SKM-1 treated with dmso at 0.1 percent for 144 hours (cell line): ENCODE data around the gene LRFN2.

Experiments used
- DNase-seq: peaks from one replicate; lab custom pipeline; 2025; ENCODE audit not compliant: unreplicated experiment; lab: John Stamatoyannopoulos, UW

LRFN2 gene

DNA sequence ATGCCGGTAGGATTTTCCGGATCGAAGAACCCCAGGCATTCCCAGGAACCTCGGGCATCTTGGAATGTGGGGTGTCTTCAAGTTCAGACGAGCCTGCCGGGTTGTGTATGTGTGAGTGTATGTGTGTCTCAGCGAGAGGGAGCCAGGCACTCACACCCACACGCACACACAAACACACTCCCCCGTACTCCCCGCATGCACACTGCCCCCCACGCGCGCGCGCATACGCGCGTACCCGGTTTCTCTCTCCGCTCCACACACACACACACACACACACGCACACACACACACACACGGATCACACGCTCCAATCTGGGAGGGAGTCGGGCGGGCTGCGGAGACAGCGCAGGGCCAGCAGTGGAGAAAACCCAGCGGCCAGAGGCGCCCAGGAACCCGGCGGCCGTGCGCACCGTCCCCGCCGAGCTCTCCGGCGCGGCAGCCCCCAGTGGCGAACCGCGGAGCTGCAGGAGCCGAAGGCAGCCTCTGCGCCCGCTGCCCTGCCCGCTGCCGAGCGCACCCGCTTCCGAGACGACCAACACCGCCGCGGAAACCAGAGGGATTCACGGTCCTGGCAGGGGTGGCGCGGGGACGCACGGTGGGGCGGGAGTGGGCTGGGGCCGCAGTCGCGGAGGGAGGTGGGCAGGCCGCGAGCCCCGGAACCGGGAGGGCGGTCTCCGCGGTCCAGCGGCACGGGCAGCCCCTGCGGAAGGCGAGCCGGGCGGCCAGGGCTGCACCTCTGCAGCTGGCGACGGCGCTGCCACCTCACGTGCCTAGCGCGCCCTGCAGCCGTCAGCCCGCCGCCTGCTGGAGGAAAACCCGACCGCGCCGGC is at the start of gene LRFN2:
LRFN2 (minus strand) TSS at position 125 of the 830 bp plus-strand sequence.
- DNase-seq = peak; percentile 71

GRCh38 chr6:40634429-40634828 is 47.3 kb upstream of the LRFN2 start:
- no peak for DNase-seq

- no peak for DNase-seq
Observed at GRCh38 chr6:40631744-40632143, 44.6 kb upstream of the LRFN2 start.

DNA sequence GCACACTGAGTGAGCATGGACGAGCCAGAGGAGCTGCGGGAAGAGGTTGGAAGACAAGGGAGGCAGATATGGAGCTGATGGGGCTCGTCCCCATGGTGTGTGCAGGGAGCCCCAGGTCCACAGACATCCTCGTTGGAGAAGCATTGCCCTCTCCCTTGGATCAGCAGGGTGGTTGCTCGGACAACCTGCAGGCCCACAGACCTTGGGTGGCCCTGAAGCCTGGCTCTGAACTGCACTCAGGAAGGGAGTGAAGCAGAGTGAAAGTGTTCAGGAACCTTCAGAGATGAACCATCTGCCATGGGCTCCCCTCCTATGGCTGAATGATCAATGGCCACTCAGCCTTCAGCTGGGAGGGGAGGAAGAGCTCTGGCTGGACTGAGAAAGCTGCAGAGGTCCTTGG is 43.3 kb upstream of the LRFN2 start:
- DNase-seq = no peak

- DNase-seq = no peak
Observed at GRCh38 chr6:40630051-40630450, 42.9 kb upstream of the LRFN2 start.

DNA sequence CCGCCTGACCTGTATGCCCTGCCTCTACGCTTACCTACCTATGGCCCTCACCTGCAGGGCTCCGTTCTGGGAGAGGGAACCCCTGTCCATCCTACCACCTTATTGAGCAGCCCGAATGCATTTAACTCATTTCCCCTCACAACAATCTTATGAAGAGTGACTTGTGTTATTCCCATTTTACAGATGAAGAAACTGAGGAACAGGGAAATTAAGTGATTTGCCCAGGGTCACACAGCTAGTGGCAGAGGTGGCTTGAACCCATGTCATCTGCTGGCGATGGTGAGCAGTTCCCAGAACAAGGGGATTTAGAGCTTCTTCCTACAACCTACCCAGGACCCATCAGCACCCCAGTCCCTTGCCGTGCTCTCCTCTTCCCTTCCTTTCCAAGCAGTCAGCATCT is 42.3 kb upstream of the LRFN2 start:
- DNase-seq = no peak

GRCh38 chr6:40627316-40627715 is 40.2 kb upstream of the LRFN2 start:
- DNase-seq = no peak

DNA sequence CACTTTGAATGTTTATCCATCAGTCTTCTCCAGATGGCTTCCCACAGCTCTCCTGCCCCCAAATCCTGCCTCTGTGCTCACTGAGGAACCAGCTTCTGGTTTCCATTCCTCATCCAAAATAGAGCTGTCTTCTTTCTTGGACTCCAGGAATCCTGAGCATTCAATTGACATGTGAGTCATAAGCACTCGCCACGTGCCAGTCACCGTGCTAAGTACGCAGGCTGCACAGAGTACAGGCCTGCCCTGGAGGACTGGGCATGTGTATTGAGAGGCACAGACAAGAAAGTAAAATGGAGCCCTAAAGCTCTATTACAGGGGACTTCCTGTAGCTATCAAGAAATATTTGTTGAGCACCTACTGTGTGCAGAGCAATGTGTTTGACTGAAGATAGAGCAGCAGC is 39.7 kb upstream of the LRFN2 start:
- no peak for DNase-seq

DNA sequence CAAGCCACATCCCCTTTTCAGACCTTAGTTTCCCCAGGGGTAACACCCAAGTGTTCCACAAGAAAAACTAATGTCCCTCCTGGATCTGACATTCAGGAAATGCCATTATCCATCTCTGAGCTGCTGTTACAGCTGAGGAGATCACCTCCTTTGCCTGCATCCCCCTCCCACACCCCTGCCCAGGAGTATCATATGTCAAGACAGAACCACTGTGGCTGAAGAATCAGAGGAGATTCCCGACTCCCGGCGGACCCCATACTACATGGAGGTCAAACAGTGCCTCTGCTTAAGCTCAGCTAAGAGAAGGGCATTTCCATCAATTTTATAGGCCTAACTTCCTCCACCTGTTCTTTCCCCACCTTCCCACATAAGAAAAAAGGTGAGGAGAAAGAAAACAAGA is 36.8 kb upstream of the LRFN2 start:
- no peak for DNase-seq

GRCh38 chr6:40623178-40623577 is 36.0 kb upstream of the LRFN2 start:
- no peak for DNase-seq

DNA sequence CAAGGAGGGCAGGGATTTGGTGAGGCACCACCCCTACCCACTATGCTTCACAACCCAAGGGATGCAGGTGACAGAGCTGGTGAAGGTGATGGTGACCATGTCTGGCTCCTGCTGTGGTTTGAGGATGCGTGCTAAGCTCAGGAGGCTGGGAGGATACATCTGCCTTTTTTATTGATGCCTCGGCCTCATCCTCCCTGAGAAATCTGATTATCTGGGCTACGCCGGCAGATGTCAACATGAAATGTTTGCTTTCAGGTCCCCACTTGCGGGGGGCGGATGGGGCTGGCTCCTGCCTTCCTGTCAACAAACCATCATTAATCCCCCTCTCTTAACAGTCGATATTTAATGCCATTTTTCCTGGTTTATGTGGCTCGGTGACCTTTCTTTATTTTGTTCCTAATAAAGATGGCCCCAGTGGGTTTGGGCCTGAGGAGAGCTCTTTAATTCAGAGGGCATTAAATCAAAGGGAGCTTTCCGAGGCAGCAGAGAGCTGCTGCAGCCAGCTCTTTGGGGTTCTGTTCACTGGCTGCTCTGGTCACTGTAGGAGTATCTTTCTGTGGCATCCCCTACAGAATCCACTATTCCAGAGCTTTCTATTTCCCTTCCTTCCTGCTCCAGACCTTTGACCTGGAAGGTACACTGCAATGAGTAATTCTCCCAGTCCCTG is 33.5 kb upstream of the LRFN2 start:
- DNase-seq = no peak

DNA sequence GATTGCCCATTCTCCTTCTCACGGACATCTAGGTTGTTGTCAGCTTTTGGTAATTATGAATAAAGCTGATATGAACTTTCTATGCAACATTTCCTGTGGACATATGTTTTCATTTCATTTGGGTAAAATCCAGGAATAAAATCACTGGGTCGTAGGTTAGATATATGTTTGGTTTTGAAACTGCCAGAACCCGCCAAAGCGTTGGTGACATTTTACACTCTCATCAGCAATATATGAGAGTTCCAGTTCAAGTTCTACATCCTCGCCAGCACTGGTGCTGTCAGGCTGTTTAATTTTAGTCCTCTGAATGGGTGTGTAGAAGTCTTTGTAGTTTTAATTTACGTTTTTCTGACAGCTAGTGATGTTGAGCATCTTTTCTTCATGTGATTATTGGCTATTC is 27.5 kb upstream of the LRFN2 start:
- DNase-seq = no peak

DNA sequence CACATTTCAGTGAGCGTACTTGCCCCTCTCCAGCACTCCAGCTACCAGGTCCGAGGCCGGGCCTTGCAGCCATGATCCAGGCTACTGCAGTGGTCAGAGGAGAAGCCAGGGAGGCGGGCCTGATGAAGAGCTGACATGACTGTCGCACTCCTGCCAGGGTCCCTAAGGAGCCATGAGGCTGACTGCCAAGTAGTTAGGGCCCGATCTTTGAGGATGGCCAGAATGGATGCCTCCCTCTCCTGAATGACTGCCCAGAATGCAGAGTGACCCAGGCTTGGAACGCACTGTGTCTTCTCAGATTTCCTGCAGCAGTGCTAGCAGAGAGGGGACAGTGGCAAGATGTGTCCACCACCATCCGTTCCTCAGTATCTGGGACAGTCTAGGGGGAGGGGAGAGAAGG is 24.7 kb upstream of the LRFN2 start:
- DNase-seq = no peak

- no peak for DNase-seq
Observed at GRCh38 chr6:40611434-40611833, 24.3 kb upstream of the LRFN2 start.

DNA sequence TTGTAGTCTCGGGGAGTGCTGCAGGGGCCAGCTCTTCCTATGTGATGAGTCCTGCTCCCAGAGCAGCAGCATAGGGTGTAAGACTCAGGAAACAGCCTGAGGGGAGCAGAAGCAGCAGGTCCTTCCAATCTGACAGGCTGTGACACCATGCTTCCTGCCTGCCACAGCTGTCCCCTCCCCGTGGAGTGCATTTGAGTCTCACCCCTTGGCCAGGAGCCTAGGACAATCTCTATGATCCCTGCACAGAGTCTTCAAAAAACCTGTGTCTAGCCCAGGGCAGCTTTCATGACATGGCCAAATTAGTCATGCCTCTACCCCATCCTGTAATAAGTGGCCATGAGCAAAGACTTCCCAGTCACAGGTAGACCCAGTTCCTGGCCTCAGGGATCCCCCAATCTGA is 23.1 kb upstream of the LRFN2 start:
- DNase-seq = no peak

DNA sequence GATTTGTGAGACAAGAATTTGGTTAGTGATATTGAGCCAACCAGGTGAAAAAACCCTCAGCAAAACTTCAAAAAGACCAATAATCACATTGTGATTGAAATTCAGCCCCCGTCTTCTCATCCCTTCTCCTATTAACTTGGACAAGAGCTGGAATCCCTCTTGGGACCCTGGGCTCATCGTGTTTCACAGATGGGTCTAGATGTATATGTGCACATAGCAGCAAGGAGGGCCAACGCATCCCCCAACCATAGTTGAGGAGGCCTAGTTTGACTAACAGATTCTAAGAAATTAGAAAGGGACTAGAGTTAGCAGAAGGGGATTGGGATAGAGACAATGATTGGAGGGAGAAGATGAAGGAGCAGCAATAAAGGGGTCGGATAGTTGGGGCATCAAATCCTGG is 19.8 kb upstream of the LRFN2 start:
- DNase-seq = no peak

- no peak for DNase-seq
Observed at GRCh38 chr6:40606526-40606925, 19.4 kb upstream of the LRFN2 start.

DNA sequence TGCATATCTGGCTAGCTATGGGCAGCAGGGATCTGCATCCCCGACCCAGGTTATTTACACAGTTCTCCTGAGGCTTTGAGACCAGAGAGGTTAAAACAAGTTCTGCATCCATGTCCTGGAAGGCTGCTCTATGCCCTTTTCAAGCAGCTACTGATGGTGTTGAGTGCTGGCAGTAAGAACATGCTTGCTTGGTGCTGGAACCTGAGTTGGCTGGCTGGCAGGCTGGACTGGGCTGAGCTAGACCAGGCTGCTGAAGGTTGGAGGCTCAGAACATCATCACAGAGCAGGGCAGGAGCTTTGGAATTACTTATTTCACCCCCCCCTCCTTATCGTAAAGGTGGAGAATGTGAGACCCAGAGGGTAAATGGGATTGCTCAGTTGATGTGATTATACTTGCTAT is 16.9 kb upstream of the LRFN2 start:
- DNase-seq = no peak

DNA sequence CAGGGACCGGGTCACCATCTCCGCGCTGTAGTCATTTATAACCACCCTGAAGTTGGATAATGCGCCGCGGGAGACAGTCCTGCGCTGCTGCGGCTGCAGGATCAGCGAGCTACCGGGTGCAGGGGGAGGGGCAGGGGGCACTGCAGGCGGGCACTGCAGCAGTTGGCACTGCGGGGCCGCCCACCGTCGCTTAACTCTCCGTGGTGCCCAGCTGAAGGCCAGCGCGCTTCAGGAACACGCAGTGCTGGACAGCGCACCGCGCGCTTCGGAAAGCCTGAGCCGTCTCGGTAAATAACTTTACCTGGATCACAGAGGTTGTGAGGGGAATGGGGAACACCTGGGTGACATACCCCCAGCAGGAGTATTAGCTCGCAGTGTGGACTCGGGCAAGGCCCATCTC is 12.4 kb upstream of the LRFN2 start:
- DNase-seq = no peak

GRCh38 chr6:40598516-40598915 is 11.4 kb upstream of the LRFN2 start:
- no peak for DNase-seq

DNA sequence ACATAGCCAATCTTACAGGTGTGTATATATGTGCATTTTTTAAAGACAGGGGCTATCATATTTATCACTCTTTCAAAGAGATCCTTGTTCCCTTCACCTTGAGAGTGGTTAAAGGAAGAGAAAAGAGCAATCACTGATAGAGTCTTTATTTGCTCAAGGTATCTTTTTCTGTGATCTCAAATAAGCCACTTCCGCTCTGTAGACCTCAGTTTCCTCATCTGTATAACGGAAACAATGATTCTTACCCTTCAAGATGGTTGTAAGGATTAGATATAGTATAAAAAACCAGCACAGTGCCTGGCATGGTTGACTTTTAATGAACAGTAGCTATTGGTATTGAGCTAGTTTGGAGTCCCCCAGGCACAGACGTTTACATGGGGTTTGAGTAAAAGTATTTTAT is 10.1 kb upstream of the LRFN2 start:
- DNase-seq = no peak

GRCh38 chr6:40588480-40588879 is 1.3 kb upstream of the LRFN2 start:
- DNase-seq = no peak

DNA sequence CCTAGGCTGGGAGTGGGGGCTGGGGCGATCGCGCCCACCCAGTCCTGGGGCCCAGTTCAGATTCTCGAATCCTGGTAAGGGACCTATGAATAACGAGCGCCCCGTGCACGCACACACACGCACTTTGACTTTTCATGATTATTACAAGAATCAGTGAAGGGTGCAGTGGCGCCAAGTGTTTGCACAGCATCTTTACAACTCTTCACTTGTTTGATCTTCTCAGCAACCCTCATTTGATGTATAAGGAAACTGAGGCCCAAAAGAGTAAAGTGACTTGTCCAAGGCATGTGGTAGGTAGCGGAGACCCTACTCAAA is 863 bp upstream of the LRFN2 start:
- no peak for DNase-seq
